Prostate gland (tissue), 2 donors: ENCODE results near the gene RWDD1. TPM values are rescaled to one million over a fixed set of nuclear protein-coding genes. Genes with fewer than 3 reads are reported as not detected.

Experiments used
- DNase-seq: peaks from one replicate; pipeline ENCODE4 v3.0.0-alpha.2; 2019; ENCODE audit warnings: low spot score
- H3K27ac ChIP-seq, 2 donors: fragments of 200-600 bp; sonication (generic); 2 replicates each; pipeline ENCODE4 v1.5.1; 2017 to 2019
- H3K27me3 ChIP-seq: fragments of 200-600 bp; sonication (generic); replicated peaks from 2 replicates; pipeline ENCODE4 v1.5.1; 2019; ENCODE audit not compliant: insufficient read depth
- H3K36me3 ChIP-seq, 2 donors: fragments of 200-600 bp; sonication (generic); 1 replicate in 1 of 2; 2 replicates in 1 of 2; pipeline versions ENCODE4 v1.5.1 to v1.8.1; 2017 to 2019
- H3K4me1 ChIP-seq: fragments of 200-600 bp; sonication (generic); replicated peaks from 2 replicates; pipeline ENCODE4 v1.5.1; 2019
- H3K4me3 ChIP-seq, 2 donors: fragments of 200-600 bp; sonication (generic); 2 replicates each; pipeline ENCODE4 v1.5.1; 2017 to 2019
- H3K9me3 ChIP-seq: fragments of 200-600 bp; sonication (generic); 2 replicates; pipeline ENCODE4 v1.5.1; 2017
- CTCF ChIP-seq, 4 experiments: fragments of 200-600 bp in 2 of 4; fragments of 450-650 bp in 2 of 4; sonication (generic) in 2 of 4; IDR thresholded peaks; 1 replicate in 3 of 4; 2 replicates in 1 of 4; pipeline ENCODE4 v1.5.1; 2016 to 2019; ENCODE audit warnings: antibody characterized with exemption in 4 of 4, mild to moderate bottlenecking in 2 of 4, moderate library complexity in 2 of 4
- POLR2A ChIP-seq: fragments of 450-650 bp; IDR thresholded peaks from one replicate; pipeline ENCODE4 v1.6.1; 2016; ENCODE audit warnings: antibody characterized with exemption, mild to moderate bottlenecking
- POLR2AphosphoS5 ChIP-seq: sonication (generic); formaldehyde crosslinking; IDR thresholded peaks from one replicate; pipeline ENCODE4 v1.6.1; 2017; ENCODE audit warnings: antibody characterized with exemption
- WGBS: methylation state at CpG from one replicate; pipeline ENCODE4 v1.1.5; 2018; 5-methylcytosine and 5-hydroxymethylcytosine counted together
- intact Hi-C: fragments of 100-400 bp; cut with DNase I; formaldehyde crosslinking; loops from one replicate; pipeline ENCODE4 v1.14.2; 2022
- total RNA-seq, 2 donors: library from RNA; depleted of rRNA; stranded (reverse); fragments of >200 nt; gene quantifications; one replicate each; pipeline ENCODE4 v1.1.0, GENCODE V29; 2016

RWDD1 gene
- total RNA-seq, 2 donors from 2014 or later: 26.7 to 40.3 TPM

DNA sequence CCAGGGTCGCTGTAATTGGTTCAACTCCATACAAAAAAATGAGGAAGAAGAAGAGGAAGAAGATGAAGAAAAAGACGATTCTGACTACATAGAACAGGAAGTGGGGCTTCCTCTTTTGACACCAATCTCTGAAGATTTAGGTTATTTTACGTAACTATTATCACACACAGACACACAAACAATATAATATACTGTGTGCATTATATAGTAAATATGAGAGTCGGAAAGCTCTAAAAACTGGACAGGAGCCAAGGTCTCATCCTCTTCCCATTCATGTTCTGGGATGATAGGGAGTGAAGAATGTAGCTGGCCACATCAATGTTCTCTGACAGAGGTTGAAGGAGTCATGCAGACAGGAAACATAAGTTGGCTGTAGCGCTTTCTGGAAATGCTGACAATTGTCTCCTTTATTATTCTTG is 58.3 kb downstream of the RWDD1 start:
- 61% methylated on average over 5 of the region's 5 CpGs for WGBS
- Histone ChIP-seq H3K9me3 (no peaks in the 10 kb centered on the region), H3K4me3 (no peak overlapping the region), H3K36me3 (no peaks in the 10 kb centered on the region), H3K27me3 (no peaks in the 10 kb centered on the region), H3K27ac (no peak overlapping the region), H3K4me1 (no peaks in the 10 kb centered on the region)
- intact Hi-C loops: no loop called here
- TF ChIP-seq POLR2A (no peak), CTCF (IDR thresholded peaks at IDR 0.05) (no peak), POLR2AphosphoS5 (no peak)
- DNase-seq: no peak

DNA sequence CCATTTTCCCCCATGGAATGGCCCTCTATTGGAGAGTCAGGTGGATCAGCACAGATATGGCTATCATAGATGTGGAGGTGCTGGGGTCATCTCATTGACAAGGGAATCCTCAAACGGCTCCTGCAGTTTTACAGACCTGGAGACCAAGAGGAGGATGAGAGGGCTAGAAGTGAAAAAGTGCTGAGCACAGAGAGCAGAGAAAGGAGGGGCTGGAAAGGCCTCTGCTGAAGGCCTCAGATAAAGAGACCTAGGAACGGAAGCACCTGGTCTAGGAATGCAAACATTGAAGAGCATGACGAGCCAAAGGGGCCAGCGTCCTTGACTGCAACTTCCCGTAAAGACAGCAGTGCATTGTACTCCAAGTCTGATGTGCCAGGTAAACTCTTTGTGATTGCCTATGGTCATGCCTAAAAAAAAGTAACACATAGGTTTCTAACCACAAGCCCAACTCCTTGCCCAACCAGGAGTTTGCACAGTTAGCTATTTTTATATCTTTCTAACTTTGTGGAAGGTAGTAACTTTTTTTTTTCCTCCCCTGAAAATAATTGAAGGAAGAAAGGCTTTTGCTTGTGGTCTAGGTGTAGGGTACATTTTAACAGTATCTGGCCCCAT is 60.2 kb downstream of the RWDD1 start:
- Histone ChIP-seq H3K27me3 (no peaks in the 10 kb centered on the region), H3K9me3 (no peaks in the 10 kb centered on the region), H3K27ac (no peak overlapping the region), H3K4me3 (no peak overlapping the region), H3K36me3 (no peaks in the 10 kb centered on the region), H3K4me1 (no peaks in the 10 kb centered on the region)
- WGBS: 37% methylated on average over 5 of the region's 5 CpGs
- TF ChIP-seq POLR2A (no peak), POLR2AphosphoS5 (peak; percentile 58), CTCF (IDR thresholded peaks at IDR 0.05) (no peak)
- DNase-seq: peak; percentile 54
- intact Hi-C loops: no loop called here

DNA sequence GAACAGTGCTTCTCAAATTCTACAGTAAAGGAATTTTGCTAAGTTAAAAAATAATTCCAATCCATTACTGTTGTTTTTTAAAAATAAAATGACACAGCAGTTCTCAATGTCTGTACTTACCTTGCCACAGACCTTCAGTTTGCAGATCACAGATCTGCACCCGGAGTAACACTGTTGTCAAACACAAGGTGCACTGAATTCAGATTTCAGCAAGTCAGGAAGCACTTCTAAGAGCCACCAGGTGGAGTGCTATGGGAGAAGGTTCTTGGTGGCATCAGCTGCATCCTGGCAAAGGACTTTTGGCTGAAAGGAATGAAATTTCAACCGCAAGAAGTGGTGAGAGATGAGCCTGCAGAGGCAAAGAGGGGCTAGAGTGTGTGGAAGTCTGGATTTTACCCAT is 62.4 kb downstream of the RWDD1 start:
- WGBS: 90% methylated on average over 2 of the region's 2 CpGs
- TF ChIP-seq POLR2AphosphoS5 (no peak), CTCF (IDR thresholded peaks at IDR 0.05) (no peak), POLR2A (no peak)
- intact Hi-C loops: no loop called here
- Histone ChIP-seq H3K9me3 (no peaks in the 10 kb centered on the region), H3K27me3 (no peaks in the 10 kb centered on the region), H3K27ac (no peak overlapping the region), H3K4me1 (no peaks in the 10 kb centered on the region), H3K36me3 (no peaks in the 10 kb centered on the region), H3K4me3 (no peak overlapping the region)
- no peak for DNase-seq

Other genes starting within 250 kb of the RWDD1 start
- gene DSE, start 200.6 kb upstream of the RWDD1 start, total RNA-seq: 10 to 100 TPM; 15.8 to 36.5 TPM
- gene CALHM6, start 110.1 kb upstream of the RWDD1 start, total RNA-seq: 1 to 10 TPM; 6.3 to 6.7 TPM
- 1 to 10 TPM in 1 of 2 donors, under 1 TPM in 1; 0.32 to 1.8 TPM for gene CALHM5, start 59.9 kb upstream of the RWDD1 start, total RNA-seq
- not detected for gene TRAPPC3L, start 25.8 kb upstream of the RWDD1 start, total RNA-seq
- gene CALHM4, start 17.8 kb upstream of the RWDD1 start, total RNA-seq: under 1 TPM in 1 of 2 donors, not detected in 1; 0.57 TPM
- 1 to 10 TPM in 1 of 2 donors, under 1 TPM in 1; 0.23 to 1.5 TPM for gene RSPH4A, start 45.0 kb downstream of the RWDD1 start, total RNA-seq
- 10 to 100 TPM in 1 of 2 donors, 1 to 10 TPM in 1; 7.6 to 10.8 TPM for gene ZUP1, start 97.3 kb downstream of the RWDD1 start, total RNA-seq
- gene KPNA5, start 109.7 kb downstream of the RWDD1 start, total RNA-seq: 10 to 100 TPM; 14.4 to 22.3 TPM
- 1 to 10 TPM; 1.5 to 5.9 TPM for gene FAM162B, start 194.2 kb downstream of the RWDD1 start, total RNA-seq